HepG2 (cell line): ENCODE measurements around the gene DNAJC28. TPM values are rescaled to one million over a fixed set of nuclear protein-coding genes. Genes with fewer than 3 reads are reported as not detected.

Experiments
- DDIT3 ChIP-seq: sonication (generic); formaldehyde crosslinking; IDR thresholded peaks from 2 replicates; pipeline ENCODE4 v1.4.0; 2020; ENCODE audit warnings: mild to moderate bottlenecking, missing genetic modification reagents
- FOXJ3 ChIP-seq: sonication (generic); formaldehyde crosslinking; IDR thresholded peaks from 2 replicates; pipeline ENCODE4 v1.4.0; 2020; ENCODE audit warnings: missing genetic modification reagents, mild to moderate bottlenecking, borderline replicate concordance
- HOXD1 ChIP-seq: sonication (generic); formaldehyde crosslinking; IDR thresholded peaks from 2 replicates; pipeline ENCODE4 v1.5.0; 2020; ENCODE audit warnings: missing genetic modification reagents
- MED13 ChIP-seq: sonication (generic); formaldehyde crosslinking; IDR thresholded peaks from 2 replicates; pipeline ENCODE4 v1.5.0; 2020; ENCODE audit warnings: missing genetic modification reagents
- MYC ChIP-seq: sonication (generic); formaldehyde crosslinking; IDR thresholded peaks from 2 replicates; pipeline ENCODE4 v1.9.0; 2021; ENCODE audit warnings: missing genetic modification reagents, borderline replicate concordance
- NFKB2 ChIP-seq: sonication (generic); formaldehyde crosslinking; IDR thresholded peaks from 2 replicates; pipeline ENCODE4 v1.4.0; 2020; ENCODE audit warnings: missing genetic modification reagents, borderline replicate concordance
- NR2F6 ChIP-seq, 2 experiments: IDR thresholded peaks; 2 replicates each; pipeline ENCODE4 v1.6.1; 2016; ENCODE audit warnings: antibody characterized with exemption in 1 of 2, mild to moderate bottlenecking in 1 of 2
- RAD21 ChIP-seq: fragments of 450-650 bp; formaldehyde crosslinking; IDR thresholded peaks from 2 replicates; pipeline ENCODE4 v1.5.0; 2020; ENCODE audit warnings: mild to moderate bottlenecking
- SAP130 ChIP-seq: IDR thresholded peaks from 2 replicates; pipeline ENCODE4 v1.6.1; 2016; ENCODE audit warnings: low read depth
- SRSF9 ChIP-seq: fragments of 200-400 bp; formaldehyde crosslinking; IDR thresholded peaks from 2 replicates; pipeline ENCODE4 v1.6.1; 2018; ENCODE audit warnings: borderline replicate concordance, mild to moderate bottlenecking, low read depth, low read length; ENCODE audit not compliant: insufficient read depth, poor library complexity, severe bottlenecking
- TFDP2 ChIP-seq: sonication (generic); formaldehyde crosslinking; IDR thresholded peaks from 2 replicates; pipeline ENCODE4 v1.4.0; 2020; ENCODE audit warnings: missing genetic modification reagents
- THAP11 ChIP-seq: IDR thresholded peaks from 2 replicates; pipeline ENCODE4 v1.6.1; 2016; ENCODE audit warnings: missing biosample characterization, missing genetic modification reagents
- TP53 ChIP-seq: sonication (generic); formaldehyde crosslinking; conservative IDR thresholded peaks from 2 replicates; pipeline ENCODE4 v1.4.0; 2020; ENCODE audit warnings: missing genetic modification reagents
- UBTF ChIP-seq: sonication (generic); formaldehyde crosslinking; IDR thresholded peaks from 2 replicates; pipeline ENCODE4 v1.4.0; 2020; ENCODE audit warnings: mild to moderate bottlenecking, missing genetic modification reagents
- ZBTB14 ChIP-seq: sonication (generic); formaldehyde crosslinking; IDR thresholded peaks from 2 replicates; pipeline ENCODE4 v1.4.0; 2020; ENCODE audit warnings: missing genetic modification reagents
- ZMYM2 ChIP-seq: sonication (generic); formaldehyde crosslinking; IDR thresholded peaks from 2 replicates; pipeline ENCODE4 v1.8.0; 2022; ENCODE audit warnings: mild to moderate bottlenecking, missing genetic modification reagents
- ZNF362 ChIP-seq: sonication (generic); formaldehyde crosslinking; IDR thresholded peaks from 2 replicates; pipeline ENCODE4 v1.4.0; 2020; ENCODE audit warnings: missing genetic modification reagents, mild to moderate bottlenecking, borderline replicate concordance
- ZNF569 ChIP-seq: sonication (generic); formaldehyde crosslinking; IDR thresholded peaks from 2 replicates; pipeline ENCODE4 v1.5.0; 2020; ENCODE audit warnings: mild to moderate bottlenecking, missing genetic modification reagents, moderate library complexity, borderline replicate concordance
- ZNF607 ChIP-seq: sonication (generic); formaldehyde crosslinking; IDR thresholded peaks from 2 replicates; pipeline ENCODE4 v1.5.1; 2020; ENCODE audit warnings: missing genetic modification reagents, mild to moderate bottlenecking, borderline replicate concordance
- ZNF674 ChIP-seq: sonication (generic); formaldehyde crosslinking; IDR thresholded peaks from 2 replicates; pipeline ENCODE4 v1.5.0; 2020; ENCODE audit warnings: low read depth, mild to moderate bottlenecking, missing genetic modification reagents
- ZNF788 ChIP-seq: sonication (generic); formaldehyde crosslinking; IDR thresholded peaks from 2 replicates; pipeline ENCODE4 v1.5.0; 2020; ENCODE audit warnings: mild to moderate bottlenecking, missing genetic modification reagents, borderline replicate concordance
- ZNF841 ChIP-seq: sonication (generic); formaldehyde crosslinking; IDR thresholded peaks from 2 replicates; pipeline ENCODE4 v1.8.1; 2023; ENCODE audit warnings: missing genetic modification reagents, borderline replicate concordance
- polyA plus RNA-seq, 8 experiments: library from polyadenylated mRNA; depleted of rRNA in 3 of 8; stranded (reverse) in 7 of 8; unstranded in 1 of 8; fragments of >200 nt; fragmentation: Illumina TruSeq in 4 of 8; extraction: Trizol in 4 of 8; gene quantifications; 2 replicates each; pipeline versions ENCODE4 v1.2.1 to v1.2.3, GENCODE V29; 2011 to 2016; ENCODE audit warnings: low read depth in 4 of 8, missing spikeins in 1 of 8, mixed read lengths in 1 of 8; ENCODE audit not compliant: insufficient read depth in 1 of 8
- total RNA-seq, 5 experiments: library from RNA; depleted of rRNA; stranded (reverse); fragments of >200 nt; fragmentation: Illumina TruSeq; extraction: Trizol; gene quantifications; 2 replicates each; pipeline ENCODE4 v1.2.3, GENCODE V29; 2016; ENCODE audit warnings: low read depth in 1 of 5

The DNAJC28 gene
- total and polyA plus RNA-seq, 2 of the 13 experiments (the other 11 are each of a cell fraction or from before 2014, with no cell fraction given) = 1.5 to 3.3 TPM

- TF ChIP-seq UBTF (CRISPR knock-in tag) (peak; percentile 94), TP53 (CRISPR knock-in tag) (no peak), SRSF9 (no peak), ZNF569 (CRISPR knock-in tag) (no peak), ZNF674 (CRISPR knock-in tag) (no peak; the same call in 1 of the 2 replicates), RAD21 (peak; percentile 83), THAP11 (peak; percentile 84), MYC (peak; percentile 29; the same call in 1 of the 2 replicates), NFKB2 (CRISPR knock-in tag) (peak; percentile 54; the same call in 1 of the 2 replicates), SAP130 (CRISPR knock-in tag) (peak; percentile 81), NR2F6 (IDR thresholded peaks at IDR 0.05) (no peak), NR2F6 (CRISPR knock-in tag; IDR thresholded peaks at IDR 0.05) (peak; percentile 28; the same call in 1 of the 2 replicates), MED13 (CRISPR knock-in tag) (no peak), ZNF362 (CRISPR knock-in tag) (peak; percentile 22; the same call in 1 of the 2 replicates), FOXJ3 (CRISPR knock-in tag) (no peak), ZMYM2 (CRISPR knock-in tag) (0 out of 2 replicates have a peak, but pooled peaks have one; percentile 15), DDIT3 (CRISPR knock-in tag) (no peak), HOXD1 (CRISPR knock-in tag) (peak; percentile 50; the same call in 1 of the 2 replicates), ZBTB14 (no peak), ZNF607 (no peak), TFDP2 (CRISPR knock-in tag) (peak; percentile 19; the same call in 1 of the 2 replicates), ZNF841 (CRISPR knock-in tag) (no peak; the same call in 1 of the 2 replicates), ZNF788 (CRISPR knock-in tag) (peak; percentile 23; the same call in 1 of the 2 replicates)
Measured at GRCh38 chr21:33479679-33480480, 11.6 kb downstream of the DNAJC28 start, which contains the start of gene TMEM50B (continued).
